ENCODE data around the gene PAGE5. TPM values are rescaled to one million over a fixed set of nuclear protein-coding genes. Genes with fewer than 3 reads are reported as not detected.

The PAGE5 gene
- total RNA-seq, 1 experiment from 2014 or later, result not detected

GRCh38 chrX:55210931-55211677 lies 9.0 kb upstream of the PAGE5 start:
- H3K4me2 ChIP-seq, result peak overlapping the region; percentile 36; the same call in 1 of the 2 replicates
- H3K79me2 ChIP-seq (ENCODE audit: low read depth), result no peaks in the 10 kb centered on the region
- H2AFZ ChIP-seq, result 0 out of 2 replicates have a peak overlapping the region, but pooled peaks have one; percentile 33
- no peaks in the 10 kb centered on the region for H3F3A ChIP-seq (ENCODE audit: insufficient read depth, low read depth)
- ChIA-PET POLR2A (ENCODE audit: unreplicated experiment) (no interaction called here), CTCF (interaction anchor here (0.6 kb wide), 1 partner anchor 1795 kb away, joined by 6 read pairs; no protein-coding TSS in a partner anchor)
- peak in 1 of 2 experiments; percentile 4 for DNase-seq
- TF ChIP-seq EZH2 (IDR thresholded peaks at IDR 0.05; ENCODE audit: low read depth), result no peak
- TF ChIP-seq CTCF (conservative IDR thresholded peaks at IDR 0.05), result peak; percentile 48
- H3K9me3 ChIP-seq (ENCODE audit: insufficient read depth, low read depth), result no peaks in the 10 kb centered on the region
- H3K27ac ChIP-seq, result no peak overlapping the region
- H3K27me3 ChIP-seq (ENCODE audit: insufficient read depth, low read depth), result no peaks in the 10 kb centered on the region
- H4K20me1 ChIP-seq (ENCODE audit: insufficient read depth), result no peaks in the 10 kb centered on the region
- intact Hi-C loops (cut with micrococcal nuclease; ENCODE audit: unreplicated experiment), result no loop called here
- no peaks in the 10 kb centered on the region for H3K9me2 ChIP-seq (ENCODE audit: insufficient read depth)
- peaks cover 15% of the 10 kb centered on the region; the same call in 1 of the 2 replicates for H3K4me1 ChIP-seq (replicated peaks; ENCODE audit: insufficient read depth)
- H3K4me3 ChIP-seq, result no peak overlapping the region
- H3K36me3 ChIP-seq (ENCODE audit: low read depth), result no peaks in the 10 kb centered on the region
- no TSS peak for BruUV-seq (replicated peaks)

GRCh38 chrX:55213381-55213780 lies 6.8 kb upstream of the PAGE5 start:
- DNase-seq, result no peak
- Histone ChIP-seq H4K20me1 (ENCODE audit: insufficient read depth) (no peaks in the 10 kb centered on the region), H3K4me3 (no peak overlapping the region), H3K9me2 (ENCODE audit: insufficient read depth) (no peaks in the 10 kb centered on the region), H3F3A (ENCODE audit: insufficient read depth, low read depth) (no peaks in the 10 kb centered on the region), H3K9me3 (ENCODE audit: insufficient read depth, low read depth) (no peaks in the 10 kb centered on the region), H3K4me2 (no peak overlapping the region), H3K27ac (no peak overlapping the region), H3K4me1 (replicated peaks; ENCODE audit: insufficient read depth) (peaks cover 10% of the 10 kb centered on the region; the same call in 1 of the 2 replicates), H3K79me2 (ENCODE audit: low read depth) (no peaks in the 10 kb centered on the region), H3K36me3 (ENCODE audit: low read depth) (no peaks in the 10 kb centered on the region), H2AFZ (no peak overlapping the region), H3K27me3 (ENCODE audit: insufficient read depth, low read depth) (no peaks in the 10 kb centered on the region)
- ChIA-PET POLR2A (ENCODE audit: unreplicated experiment) (no interaction called here), CTCF (no interaction called here)
- intact Hi-C loops (cut with micrococcal nuclease; ENCODE audit: unreplicated experiment), result no loop called here
- BruUV-seq (replicated peaks), result no TSS peak
- TF ChIP-seq CTCF (conservative IDR thresholded peaks at IDR 0.05) (no peak), EZH2 (IDR thresholded peaks at IDR 0.05; ENCODE audit: low read depth) (no peak)

GRCh38 chrX:55240788-55241340 lies 20.7 kb downstream of the PAGE5 start:
- Histone ChIP-seq H3F3A (ENCODE audit: insufficient read depth, low read depth) (no peaks in the 10 kb centered on the region), H3K9me2 (ENCODE audit: insufficient read depth) (no peaks in the 10 kb centered on the region), H3K36me3 (ENCODE audit: low read depth) (no peaks in the 10 kb centered on the region), H3K27ac (no peak overlapping the region), H2AFZ (no peak overlapping the region), H4K20me1 (ENCODE audit: insufficient read depth) (no peaks in the 10 kb centered on the region), H3K27me3 (ENCODE audit: insufficient read depth, low read depth) (0 out of 2 replicates have a peak, but pooled peaks cover 7% of the 10 kb centered on the region), H3K79me2 (ENCODE audit: low read depth) (no peaks in the 10 kb centered on the region), H3K4me2 (no peak overlapping the region), H3K9me3 (ENCODE audit: insufficient read depth, low read depth) (no peaks in the 10 kb centered on the region), H3K4me1 (replicated peaks; ENCODE audit: insufficient read depth) (no peaks in the 10 kb centered on the region), H3K4me3 (no peak overlapping the region)
- CTCF ChIA-PET, result no interaction called here
- POLR2A ChIA-PET (ENCODE audit: unreplicated experiment), result no interaction called here
- TF ChIP-seq EZH2 (IDR thresholded peaks at IDR 0.05; ENCODE audit: low read depth) (no peak), CTCF (conservative IDR thresholded peaks at IDR 0.05) (no peak)
- DNase-seq, result no peak
- intact Hi-C loops (cut with micrococcal nuclease; ENCODE audit: unreplicated experiment), result no loop called here
- no TSS peak for BruUV-seq (replicated peaks)

All from PC-9 (cell line).